Stimulated activated CD8-positive, alpha-beta memory T cell treated with anti-CD3 and anti-CD28 coated beads, Interleukin-2, amount 100 ng/mL, for 1 hour (primary cell): ENCODE measurements around the gene SPRYD3.
A peak's percentile ranks its signal among the peaks of the same experiment; 100 is the strongest.
"Not testable (repeated sequence)": the region's sequence is repeated elsewhere in the genome, so short reads cannot be mapped to it uniquely, and the experiment has no call there.

Source experiments
- DNase-seq, 2 donors: peaks; one replicate each; pipeline ENCODE4 v3.0.0-alpha.2; 2020; ENCODE audit warnings: low read depth in 2 of 2

SPRYD3 gene

DNA sequence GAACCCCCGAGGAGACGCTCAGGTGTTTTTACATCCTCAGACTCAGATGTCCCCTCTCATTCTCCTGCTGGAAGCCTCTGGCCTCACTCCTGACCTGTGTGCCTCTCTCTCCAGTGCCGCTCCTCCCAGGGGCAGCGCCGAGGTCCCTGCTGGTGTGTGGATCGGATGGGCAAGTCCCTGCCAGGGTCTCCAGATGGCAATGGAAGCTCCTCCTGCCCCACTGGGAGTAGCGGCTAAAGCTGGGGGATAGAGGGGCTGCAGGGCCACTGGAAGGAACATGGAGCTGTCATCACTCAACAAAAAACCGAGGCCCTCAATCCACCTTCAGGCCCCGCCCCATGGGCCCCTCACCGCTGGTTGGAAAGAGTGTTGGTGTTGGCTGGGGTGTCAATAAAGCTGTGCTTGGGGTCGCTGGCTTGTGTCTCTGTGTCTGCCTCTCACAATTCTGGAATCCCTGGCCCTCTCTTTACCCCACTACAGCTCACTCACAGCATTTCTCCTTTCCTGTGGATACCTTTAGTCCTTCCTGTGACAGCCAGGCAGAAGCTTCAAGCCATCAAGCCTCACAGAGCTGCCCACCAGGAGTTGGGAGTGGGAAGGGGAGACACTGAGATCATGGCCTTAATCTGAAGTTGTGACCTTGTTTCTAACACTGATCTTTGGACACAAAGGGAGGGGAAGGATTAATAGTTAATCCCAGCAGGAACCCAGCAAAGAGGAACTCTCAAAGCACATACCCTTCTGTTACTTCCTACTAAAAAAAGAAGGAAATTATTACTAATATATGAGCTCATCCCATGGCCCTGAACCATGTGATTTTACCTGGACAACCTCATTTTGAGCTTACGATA, 23.0 kb upstream of the SPRYD3 start:
- no peak for DNase-seq

DNA sequence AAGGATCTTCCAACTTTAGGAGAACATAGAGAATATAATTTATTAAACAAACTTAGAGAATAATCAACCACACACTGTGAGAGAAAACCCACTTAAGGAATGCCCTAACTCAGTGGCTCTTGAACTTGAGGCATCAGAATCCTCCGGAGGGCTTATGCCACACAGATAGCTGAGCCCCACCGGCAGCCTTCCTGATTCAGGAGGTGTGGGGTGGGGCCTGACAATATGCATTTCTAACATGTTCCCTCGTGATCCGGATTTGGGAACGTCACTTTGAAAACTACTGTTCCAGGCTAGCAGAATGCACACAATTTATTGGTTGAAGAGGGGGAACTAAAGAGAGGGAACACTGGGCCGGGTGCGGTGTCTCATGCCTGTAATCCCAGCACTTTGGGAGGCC, 22.1 kb upstream of the SPRYD3 start:
- DNase-seq: no peak

DNA sequence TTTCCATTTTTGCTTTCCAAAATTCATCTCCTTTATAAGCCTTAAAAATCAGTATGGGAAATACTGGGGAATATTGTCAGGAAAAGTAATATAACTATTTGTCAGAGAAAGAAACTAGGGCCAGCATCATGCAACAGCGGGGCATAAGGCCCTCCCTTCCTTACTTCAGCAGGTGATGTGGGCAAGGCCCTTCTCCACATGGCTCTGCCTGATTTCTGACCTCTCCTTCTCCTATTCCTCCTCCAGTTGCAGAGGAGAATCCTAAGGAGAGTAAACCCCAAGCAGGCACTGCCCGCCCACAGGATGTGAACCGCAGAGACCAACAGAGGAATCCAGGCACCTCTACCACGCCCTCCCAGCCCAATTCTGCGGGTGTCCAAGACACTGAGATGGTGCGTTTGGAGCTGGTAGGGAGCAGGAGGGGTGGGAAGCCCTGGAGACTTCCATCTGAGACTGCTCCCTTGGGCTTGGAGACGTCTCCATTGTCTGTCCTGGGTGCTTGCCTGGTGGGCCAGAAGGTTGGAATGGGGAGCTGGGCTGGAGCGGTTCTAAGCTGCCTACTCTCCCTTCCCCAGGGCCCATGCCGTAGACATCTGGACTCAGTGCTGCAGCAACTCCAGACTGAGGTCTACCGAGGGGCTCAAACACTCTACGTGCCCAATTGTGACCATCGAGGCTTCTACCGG, 21.4 kb upstream of the SPRYD3 start:
- DNase-seq: no peak

DNA sequence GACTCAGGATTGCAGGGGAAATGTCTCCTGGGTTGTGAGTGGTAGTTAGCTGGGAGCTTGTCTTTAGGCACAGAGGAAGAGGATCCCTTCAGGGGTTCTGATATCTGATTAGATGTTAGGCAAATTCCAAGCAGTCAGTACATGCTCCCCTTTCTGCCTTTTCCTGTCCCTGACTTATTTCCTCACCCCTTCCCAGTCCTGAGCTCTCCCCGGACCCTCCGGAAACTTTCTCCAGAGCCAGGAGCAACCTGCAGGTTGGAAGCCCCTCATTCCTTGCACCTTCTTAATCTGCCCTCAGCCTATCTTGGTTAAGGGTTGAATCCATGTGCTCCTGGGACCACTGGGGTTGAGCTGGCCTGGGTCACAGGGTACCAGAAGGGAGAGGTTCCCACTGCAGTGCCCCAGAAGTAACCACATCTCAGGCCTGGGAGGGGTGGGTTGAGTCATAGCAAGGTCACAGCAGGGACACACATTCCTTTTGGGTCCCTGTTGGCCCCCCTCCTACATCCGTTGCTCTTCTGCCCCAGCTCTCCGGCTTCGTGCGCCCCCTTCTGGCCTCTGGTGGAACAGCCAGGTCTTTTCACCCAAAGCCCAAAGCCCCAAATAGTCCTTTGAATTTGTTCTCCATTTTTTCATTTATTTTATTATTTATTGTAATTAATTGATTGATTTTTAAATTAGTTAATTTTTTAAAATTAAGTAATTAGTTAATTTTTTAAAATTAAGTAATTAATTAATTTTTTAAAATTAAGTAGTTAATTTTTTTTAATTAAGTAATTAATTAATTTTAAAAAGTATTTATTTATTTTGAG, 20.1 kb upstream of the SPRYD3 start:
- DNase-seq: peak; percentile 82 to 83

DNA sequence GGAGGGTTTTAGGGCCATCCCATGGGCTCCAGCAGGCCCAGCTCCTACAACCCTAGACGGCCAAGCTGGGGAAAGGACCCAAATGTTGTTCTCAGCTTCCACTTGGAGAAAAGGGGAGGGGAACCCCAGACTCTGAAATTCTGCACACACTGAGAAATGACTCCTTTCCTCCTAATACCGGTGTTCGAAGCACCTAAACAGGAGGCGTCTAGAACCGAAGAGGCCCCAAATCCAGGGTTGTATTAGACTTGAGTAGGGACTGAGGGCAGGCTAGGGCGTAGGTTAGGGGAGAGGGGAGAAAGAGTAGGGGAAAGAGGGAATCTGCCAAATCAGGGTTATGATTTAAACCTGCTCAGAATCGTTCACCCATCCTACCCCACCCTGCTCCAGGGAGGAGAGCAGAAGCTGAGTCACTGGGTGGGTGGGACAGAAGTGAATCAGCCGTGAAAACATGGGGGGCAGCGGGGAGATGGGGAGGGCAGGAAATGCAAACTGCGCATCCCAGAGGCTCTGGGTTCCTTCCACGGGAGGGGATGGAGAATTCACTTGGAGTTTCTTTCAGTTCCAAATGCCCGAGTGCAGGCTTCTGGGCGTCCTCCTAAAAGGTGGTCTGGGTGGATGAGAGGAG, 19.3 kb upstream of the SPRYD3 start:
- no peak for DNase-seq

DNA sequence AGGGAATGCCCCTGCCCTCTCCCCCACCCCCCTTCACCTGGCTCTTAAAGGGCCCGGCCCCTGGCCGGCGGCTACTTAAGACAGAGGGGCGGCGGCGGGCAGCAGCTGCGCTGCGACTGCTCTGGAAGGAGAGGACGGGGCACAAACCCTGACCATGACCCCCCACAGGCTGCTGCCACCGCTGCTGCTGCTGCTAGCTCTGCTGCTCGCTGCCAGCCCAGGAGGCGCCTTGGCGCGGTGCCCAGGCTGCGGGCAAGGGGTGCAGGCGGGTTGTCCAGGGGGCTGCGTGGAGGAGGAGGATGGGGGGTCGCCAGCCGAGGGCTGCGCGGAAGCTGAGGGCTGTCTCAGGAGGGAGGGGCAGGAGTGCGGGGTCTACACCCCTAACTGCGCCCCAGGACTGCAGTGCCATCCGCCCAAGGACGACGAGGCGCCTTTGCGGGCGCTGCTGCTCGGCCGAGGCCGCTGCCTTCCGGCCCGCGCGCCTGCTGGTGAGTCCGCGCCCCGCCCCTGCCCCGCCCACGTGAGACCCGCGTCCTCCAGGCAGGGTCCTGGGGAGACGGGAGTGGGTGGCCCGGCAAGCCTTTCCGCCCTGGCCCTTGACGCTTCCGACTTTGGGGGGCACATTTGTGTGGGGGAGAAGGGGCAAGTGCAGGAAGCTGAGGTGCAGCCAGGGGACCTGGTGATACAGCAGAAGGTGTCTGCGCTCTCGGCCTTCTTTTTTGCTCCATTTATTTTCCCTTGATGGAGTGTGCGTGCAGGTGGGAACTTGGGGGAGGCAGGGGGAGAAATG, 18.6 kb upstream of the SPRYD3 start, which contains the start of gene IGFBP6:
TSS of gene IGFBP6 (plus strand) at position 104 of the 790 bp plus-strand sequence. CDS start at position 155, 51 bp downstream.
- DNase-seq: peak; percentile 12 to 35

DNA sequence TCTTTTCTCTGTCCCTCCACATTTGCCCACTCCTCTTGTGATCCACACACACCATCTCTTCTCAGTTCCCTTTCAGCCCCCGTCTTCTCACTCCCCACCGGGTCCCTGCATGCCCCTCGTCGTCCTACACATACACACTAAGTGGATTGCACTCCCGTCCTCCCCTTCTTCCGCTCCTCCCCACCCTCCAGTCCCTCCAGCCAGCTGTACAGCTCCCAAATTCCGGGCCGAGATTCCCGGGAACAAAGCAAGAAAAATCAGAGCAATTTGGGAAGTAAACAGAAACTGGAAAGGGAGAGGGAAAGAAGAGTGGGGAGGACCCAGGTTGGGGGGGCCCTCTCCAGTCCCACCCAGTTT, 18.0 kb upstream of the SPRYD3 start:
- no peak for DNase-seq

DNA sequence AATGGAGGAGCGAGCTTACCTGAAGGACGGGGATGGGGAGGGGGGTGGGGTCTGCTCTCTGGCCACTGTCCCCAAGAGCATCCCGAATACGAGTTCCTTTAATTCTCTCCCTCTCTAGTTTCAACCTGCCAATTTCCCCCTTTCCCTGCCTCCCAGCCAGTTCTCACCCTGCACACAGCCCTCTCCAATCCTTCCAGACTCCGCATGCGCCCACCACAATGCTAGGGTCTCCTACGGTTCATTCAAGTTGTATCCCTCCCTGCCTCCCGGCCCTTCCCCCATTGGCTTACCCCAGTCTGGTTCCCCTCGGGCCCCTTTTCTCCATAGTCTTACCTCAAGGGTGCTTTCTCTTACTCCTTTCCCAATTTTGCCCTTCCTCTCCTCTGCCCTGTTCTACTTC, 17.6 kb upstream of the SPRYD3 start:
- no peak for DNase-seq

DNA sequence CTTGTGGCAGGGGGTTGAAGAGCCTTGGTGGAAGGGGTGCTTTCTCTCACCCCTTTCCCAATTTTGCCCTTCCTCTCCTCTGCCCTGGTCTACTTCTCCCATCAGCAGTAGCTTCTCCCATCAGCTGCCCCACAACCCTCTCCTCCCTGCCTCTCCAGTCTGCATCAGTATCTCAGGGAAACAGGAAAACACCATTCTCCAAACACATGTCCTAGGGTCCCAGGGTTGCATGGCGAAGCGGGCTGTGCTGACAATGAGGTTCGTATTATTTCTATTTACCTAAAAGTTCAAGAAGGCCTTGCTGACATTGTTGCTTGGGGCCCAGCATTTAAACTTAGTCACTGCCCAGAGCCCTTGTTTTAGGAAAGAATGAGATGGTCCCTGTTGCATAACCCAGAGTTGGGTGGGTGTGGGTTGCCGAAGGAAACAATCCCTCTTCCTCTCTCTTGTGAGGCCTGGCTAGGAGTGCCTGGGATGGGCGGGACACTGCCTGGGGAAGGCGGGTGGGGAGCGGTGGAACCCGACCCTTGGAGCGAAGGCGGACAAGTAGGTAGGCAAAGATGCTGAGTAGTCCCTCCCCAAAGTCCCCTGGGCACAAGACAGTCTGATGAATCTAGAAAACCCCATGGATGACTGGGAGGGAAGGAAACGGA, 17.0 kb upstream of the SPRYD3 start:
- no peak for DNase-seq

DNA sequence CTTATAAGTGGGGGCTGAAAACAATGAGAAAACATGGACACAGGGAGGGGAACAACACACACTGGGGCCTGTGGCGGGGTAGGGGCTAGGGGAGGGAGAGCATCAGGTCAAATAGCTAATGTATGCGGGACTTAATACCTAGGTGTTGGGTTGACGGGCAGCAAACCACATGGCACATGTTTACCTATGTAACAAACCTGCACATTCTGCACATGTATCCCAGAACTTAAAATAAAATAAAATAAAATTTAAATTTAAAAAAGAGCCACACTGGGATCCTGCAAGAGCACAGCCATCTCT, 16.4 kb upstream of the SPRYD3 start:
- DNase-seq: not testable (repeated sequence)

DNA sequence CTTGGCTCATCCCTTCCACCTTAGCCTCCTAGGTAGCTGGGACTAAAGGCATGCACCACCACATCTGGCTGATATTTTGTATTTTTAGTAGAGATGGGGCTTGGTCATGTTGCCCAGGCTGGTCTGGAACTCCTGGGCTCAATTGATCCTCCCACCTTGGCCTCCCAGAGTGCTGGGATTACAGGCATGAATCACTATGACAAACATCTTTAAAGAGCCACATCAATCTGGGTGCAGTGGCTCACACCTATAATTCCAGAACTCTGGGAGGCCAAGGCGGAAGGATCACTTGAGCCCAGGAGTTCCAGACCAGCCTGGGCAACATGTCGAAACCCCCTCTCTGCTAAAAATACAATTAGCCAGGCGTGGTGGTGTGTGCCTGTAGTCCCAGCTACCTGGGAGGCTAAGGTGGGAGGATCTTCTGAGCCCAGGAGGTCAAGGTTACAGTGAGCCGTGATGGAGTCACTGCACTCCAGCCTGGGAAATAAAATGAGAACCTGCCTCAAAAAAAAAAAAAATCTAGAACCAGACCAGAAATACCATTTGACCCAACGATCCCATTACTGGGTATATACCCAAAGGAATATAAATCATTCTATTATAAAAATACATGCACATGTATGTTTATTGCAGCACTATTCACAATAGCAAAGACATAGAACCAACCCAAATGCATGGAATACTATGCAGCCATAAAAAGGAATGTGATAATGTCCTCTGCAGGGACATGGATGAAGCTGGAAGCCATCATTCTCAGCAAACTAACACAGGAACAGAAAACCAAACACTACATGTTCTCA, 15.8 kb upstream of the SPRYD3 start:
- DNase-seq: not testable (repeated sequence)

DNA sequence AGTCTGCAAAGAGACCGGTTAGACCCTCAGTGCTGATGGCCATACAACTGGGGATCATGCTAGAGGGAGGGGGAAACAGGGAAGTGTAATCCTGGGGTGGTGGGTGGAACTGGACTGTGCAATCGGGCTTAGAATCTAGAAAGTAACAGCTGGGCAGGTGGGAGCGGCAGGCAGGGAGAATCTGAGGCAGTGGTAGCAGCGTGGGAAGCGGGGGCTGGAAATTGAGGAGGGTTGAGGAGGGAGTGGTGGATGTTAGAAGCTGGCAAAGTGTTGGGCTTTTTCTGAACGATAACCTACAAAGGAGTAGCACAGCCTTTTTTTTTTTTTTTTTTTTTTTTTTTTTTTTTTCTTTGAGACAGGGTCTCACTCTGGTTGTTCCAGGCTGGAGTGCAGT, 15.2 kb upstream of the SPRYD3 start:
- DNase-seq: no peak

DNA sequence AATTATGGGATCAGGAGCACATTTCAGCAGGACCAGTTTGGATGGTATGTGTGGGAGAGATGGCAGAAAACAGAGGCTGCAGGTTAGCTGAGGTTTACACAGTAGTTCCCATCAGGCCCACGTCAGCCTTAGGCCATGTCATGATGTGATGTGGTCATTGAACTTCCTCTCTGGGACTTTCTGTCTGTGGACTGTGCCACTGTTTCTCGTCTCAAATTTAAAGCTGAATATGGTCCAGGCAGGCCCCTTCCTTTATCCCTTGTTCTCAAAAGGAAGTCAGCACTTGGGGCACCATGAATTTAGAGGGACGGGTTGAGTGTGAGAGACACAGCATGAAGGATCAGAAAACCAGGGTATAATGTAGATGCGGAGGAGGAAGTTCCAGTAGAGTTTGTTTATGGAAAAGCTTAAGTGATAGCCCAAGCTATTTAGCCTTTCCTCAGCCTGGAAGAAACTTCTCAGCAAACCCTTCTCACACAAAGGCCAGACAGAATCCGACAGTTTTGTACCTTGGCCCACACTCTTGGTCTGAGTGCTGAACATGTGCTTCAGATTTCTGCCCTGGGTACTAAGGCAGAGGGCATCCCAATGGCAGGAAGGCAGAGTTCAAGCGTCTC, 14.7 kb upstream of the SPRYD3 start:
- DNase-seq: no peak

DNA sequence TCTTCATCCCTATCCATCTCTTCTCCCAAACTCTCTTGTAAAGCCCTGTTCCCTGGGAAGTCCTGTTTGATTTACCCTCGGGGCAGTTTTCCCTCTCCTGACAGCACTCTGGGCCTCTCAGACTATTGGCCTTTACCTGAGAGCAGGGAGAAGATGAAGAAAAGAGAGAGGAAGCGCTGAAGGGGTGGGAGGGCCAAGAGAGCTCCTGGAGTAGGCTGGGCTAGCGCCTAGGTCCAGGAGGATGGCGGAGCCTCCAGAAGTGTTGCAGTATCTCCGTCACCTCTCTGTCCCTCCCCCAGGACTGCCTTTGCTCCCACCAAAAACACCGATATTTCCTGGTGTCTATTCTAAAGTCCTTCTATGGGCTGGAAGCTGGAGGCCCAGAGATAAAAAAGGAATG, 12.6 kb upstream of the SPRYD3 start:
- DNase-seq: no peak

DNA sequence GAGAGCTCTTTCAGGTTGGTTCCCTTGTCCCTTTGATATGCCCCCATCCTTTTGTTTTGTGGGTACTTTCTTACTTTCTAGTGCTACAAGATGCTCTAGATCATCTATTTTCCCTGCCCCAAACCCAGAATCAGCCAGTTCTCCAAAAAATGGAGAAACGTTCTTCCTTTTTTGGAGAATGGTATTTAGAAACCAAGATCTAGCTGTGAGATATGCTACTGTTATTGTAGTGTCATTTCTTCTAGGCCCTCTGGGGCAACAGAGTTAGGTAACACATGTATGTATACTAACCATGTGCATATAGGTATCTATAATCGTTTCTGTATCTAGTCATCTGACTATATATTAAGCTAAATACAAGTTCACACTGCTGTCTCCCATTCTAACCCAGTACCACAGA, 11.4 kb upstream of the SPRYD3 start:
- DNase-seq: no peak

DNA sequence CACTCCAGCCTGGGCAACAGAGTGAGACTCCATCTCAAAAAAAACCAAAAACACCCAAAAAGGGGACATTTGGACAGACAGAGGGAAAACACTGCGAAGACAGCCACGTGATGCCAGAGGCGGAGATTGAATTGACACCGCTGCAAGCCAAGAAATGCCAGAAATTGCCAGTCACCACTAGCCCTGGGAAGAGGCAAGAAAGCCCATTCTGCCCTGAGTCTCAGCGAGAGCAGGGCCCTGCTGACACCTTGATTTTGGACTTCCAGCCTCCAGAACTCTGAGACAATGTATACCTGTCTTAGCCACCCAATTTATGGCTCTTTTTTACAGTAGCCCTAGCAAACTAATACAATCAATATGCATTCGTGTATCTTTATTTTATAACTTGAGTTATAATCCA, 10.9 kb upstream of the SPRYD3 start:
- DNase-seq: no peak

DNA sequence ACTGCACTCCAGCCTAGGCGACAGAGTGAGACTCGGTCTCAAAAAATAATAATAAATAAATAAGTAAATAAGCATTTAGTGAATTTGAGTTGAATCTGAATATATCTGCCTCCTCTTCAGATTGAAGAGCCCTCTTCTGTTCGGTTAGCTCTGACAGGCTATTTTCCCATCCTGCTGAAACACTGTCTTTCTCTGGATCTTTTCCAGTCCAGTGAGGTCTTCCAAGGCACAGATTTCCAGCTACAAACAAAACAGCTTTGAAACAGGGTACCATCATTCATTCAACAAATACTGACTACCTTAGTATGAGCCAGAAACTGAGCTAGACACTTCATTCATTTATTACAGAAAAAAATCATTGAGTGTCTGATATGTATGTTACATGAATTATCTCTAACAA, 7.2 kb upstream of the SPRYD3 start:
- no peak for DNase-seq

DNA sequence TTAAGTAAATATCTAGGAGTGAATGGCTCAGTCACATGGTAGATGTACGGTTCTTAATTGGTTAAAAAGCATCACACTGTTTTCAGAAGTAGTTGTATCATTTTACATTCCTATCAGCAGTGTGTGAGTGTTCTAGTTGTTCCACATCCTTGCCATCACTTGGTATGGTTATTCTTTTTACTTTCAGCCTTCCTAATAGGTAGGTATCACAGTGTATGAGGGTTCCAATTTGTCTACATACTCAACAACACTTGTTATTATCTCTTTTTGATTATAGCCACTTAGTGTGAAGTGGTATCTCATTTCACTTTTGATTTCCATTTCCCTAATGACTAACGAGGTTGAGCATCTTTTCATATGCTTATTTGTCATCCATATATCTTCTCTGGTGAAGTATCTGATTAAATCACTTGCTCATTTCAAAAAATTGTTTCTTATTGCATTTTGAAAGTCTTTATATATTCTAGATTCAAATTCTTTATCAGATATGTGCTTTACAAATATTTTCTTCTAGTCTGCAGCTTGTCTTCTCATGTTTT, 3.5 kb upstream of the SPRYD3 start:
- DNase-seq: no peak
